H1 (cell line): ENCODE results near the gene BSG. TPM values are rescaled to one million over a fixed set of nuclear protein-coding genes. Genes with fewer than 3 reads are reported as not detected.

Experiments
- CTCF ChIA-PET: fragments of 300-600 bp; sonication (Branson Sonifier 250); formaldehyde crosslinking; loops from one replicate; lab custom pipeline; 2021; ENCODE audit not compliant: partially characterized antibody; lab: Charles Lee
- POLR2A ChIA-PET: fragments of 300-600 bp; sonication (Branson Sonifier 250); formaldehyde crosslinking; loops from one replicate; lab custom pipeline; 2021; ENCODE audit warnings: inconsistent platforms; ENCODE audit not compliant: partially characterized antibody; lab: Charles Lee
- DNase-seq, 2 experiments: peaks; one replicate each; pipeline versions ENCODE4 v3.0.0 to v3.0.0-alpha.2; 2010 to 2022; ENCODE audit warnings: low spot score in 2 of 2, low read depth in 1 of 2, mixed read lengths in 1 of 2
- FAIRE-seq: peaks from 2 replicates; lab custom pipeline; 2011; peaks lifted over from hg19 to GRCh38; lab: Jason Lieb, UNC
- H2AFZ ChIP-seq: 2 replicates; pipeline ENCODE4 v1.8.1; 2012; ENCODE audit warnings: low read length, inconsistent platforms
- H2AK5ac ChIP-seq: 2 replicates; pipeline ENCODE4 v1.6.1; 2013; ENCODE audit warnings: low read depth, low read length
- H2BK120ac ChIP-seq: replicated peaks from 2 replicates; pipeline ENCODE3; 2013; ENCODE audit warnings: low read depth, low read length, inconsistent platforms
- H2BK12ac ChIP-seq: 2 replicates; pipeline ENCODE4 v1.6.1; 2013; ENCODE audit warnings: low read depth, low read length
- H2BK15ac ChIP-seq: 2 replicates; pipeline ENCODE4 v1.6.1; 2013; ENCODE audit warnings: low read length
- H2BK20ac ChIP-seq: 2 replicates; pipeline ENCODE4 v1.6.1; 2013; ENCODE audit warnings: low read length
- H2BK5ac ChIP-seq: 2 replicates; pipeline ENCODE4 v1.6.1; 2013; ENCODE audit warnings: low read depth, low read length
- H3K14ac ChIP-seq: 2 replicates; pipeline ENCODE4 v1.6.1; 2013; ENCODE audit warnings: inconsistent platforms; ENCODE audit not compliant: insufficient read length
- H3K18ac ChIP-seq: 2 replicates; pipeline ENCODE4 v1.6.1; 2013; ENCODE audit warnings: low read length; ENCODE audit errors: extremely low read depth
- H3K23ac ChIP-seq: 2 replicates; pipeline ENCODE4 v1.6.1; 2013; ENCODE audit warnings: inconsistent platforms; ENCODE audit not compliant: insufficient read length
- H3K23me2 ChIP-seq: 2 replicates; pipeline ENCODE4 v1.6.1; 2013; ENCODE audit warnings: low read depth, low read length
- H3K27ac ChIP-seq: 2 replicates; pipeline ENCODE4 v1.6.1; 2011; ENCODE audit warnings: low read depth, low read length, inconsistent platforms
- H3K27me3 ChIP-seq, 4 experiments: replicated peaks in 1 of 4; 1 replicate in 1 of 4; 2 replicates in 3 of 4; pipeline versions ENCODE4 v1.6.1 to v1.8.1; 2011 to 2013; ENCODE audit warnings: low read length in 3 of 4, mild to moderate bottlenecking in 3 of 4, inconsistent platforms in 2 of 4, mixed read lengths in 2 of 4, moderate library complexity in 1 of 4; ENCODE audit not compliant: control insufficient read depth in 3 of 4, insufficient read depth in 3 of 4; ENCODE audit errors: extremely low read depth in 1 of 4
- H3K36me3 ChIP-seq, 4 experiments: 2 replicates each; pipeline versions ENCODE4 v1.6.1 to v1.8.1; 2011 to 2013; ENCODE audit warnings: mild to moderate bottlenecking in 4 of 4, low read length in 3 of 4, moderate library complexity in 2 of 4, control low read depth in 1 of 4, inconsistent platforms in 1 of 4; ENCODE audit not compliant: insufficient read depth in 4 of 4, control insufficient read depth in 2 of 4
- H3K4ac ChIP-seq: replicated peaks from 2 replicates; pipeline ENCODE3; 2013; ENCODE audit warnings: low read length, low read depth, mixed read lengths, inconsistent platforms; ENCODE audit not compliant: insufficient read length
- H3K4me1 ChIP-seq, 4 experiments: replicated peaks in 1 of 4; 1 replicate in 1 of 4; 2 replicates in 3 of 4; pipeline versions ENCODE4 v1.6.1 to v1.8.1; 2011 to 2013; ENCODE audit warnings: low read length in 3 of 4, inconsistent platforms in 2 of 4, mixed read lengths in 1 of 4; ENCODE audit not compliant: insufficient read depth in 4 of 4, control insufficient read depth in 3 of 4
- H3K4me2 ChIP-seq, 2 experiments: 2 replicates each; pipeline versions ENCODE4 v1.6.1 to v1.8.1; 2011 to 2013; ENCODE audit warnings: low read depth in 2 of 2, low read length in 2 of 2, control low read depth in 1 of 2, inconsistent platforms in 1 of 2, mild to moderate bottlenecking in 1 of 2; ENCODE audit not compliant: insufficient read depth in 1 of 2
- H3K4me3 ChIP-seq, 4 experiments: fragments of 200-600, 300-600 bp in 1 of 4; sonication (generic), shearing (Covaris generic), sonication (Bioruptor Twin) in 1 of 4; 2 replicates each; pipeline versions ENCODE4 v1.5.1 to v1.8.1; 2011 to 2016; ENCODE audit warnings: low read length in 4 of 4, low read depth in 3 of 4, control low read depth in 2 of 4, inconsistent platforms in 2 of 4, mild to moderate bottlenecking in 2 of 4, mixed read lengths in 1 of 4, moderate library complexity in 1 of 4; ENCODE audit not compliant: insufficient read depth in 2 of 4; ENCODE audit errors: extremely low read depth in 1 of 4
- H3K56ac ChIP-seq: replicated peaks from 2 replicates; pipeline ENCODE3; 2013; ENCODE audit warnings: low read depth, mild to moderate bottlenecking, mixed read lengths, low read length, inconsistent platforms; ENCODE audit not compliant: insufficient read length
- H3K79me1 ChIP-seq: 2 replicates; pipeline ENCODE4 v1.6.1; 2013; ENCODE audit warnings: low read depth, low read length, control low read depth
- H3K79me2 ChIP-seq, 2 experiments: 2 replicates each; pipeline versions ENCODE4 v1.6.1 to v1.8.1; 2012 to 2013; ENCODE audit warnings: low read length in 2 of 2, mild to moderate bottlenecking in 2 of 2, inconsistent platforms in 1 of 2; ENCODE audit not compliant: insufficient read depth in 2 of 2, control insufficient read depth in 1 of 2
- H3K9ac ChIP-seq, 4 experiments: replicated peaks in 1 of 4; 1 replicate in 1 of 4; 2 replicates in 3 of 4; pipeline versions ENCODE4 v1.6.1 to v1.8.1; 2011 to 2013; ENCODE audit warnings: low read depth in 3 of 4, low read length in 3 of 4, control low read depth in 2 of 4, mild to moderate bottlenecking in 2 of 4, moderate library complexity in 2 of 4, inconsistent platforms in 1 of 4; ENCODE audit errors: extremely low read depth in 1 of 4
- H3K9me3 ChIP-seq, 2 experiments: 2 replicates each; pipeline versions ENCODE4 v1.6.1 to v1.8.1; 2012 to 2013; ENCODE audit warnings: mild to moderate bottlenecking in 2 of 2, moderate library complexity in 2 of 2, control low read depth in 1 of 2, inconsistent platforms in 1 of 2, low read depth in 1 of 2, low read length in 1 of 2, mixed read lengths in 1 of 2; ENCODE audit not compliant: insufficient read depth in 2 of 2
- H4K20me1 ChIP-seq, 2 experiments: replicated peaks in 1 of 2; 2 replicates each; pipeline versions ENCODE3 to v1.8.1; 2011 to 2013; ENCODE audit warnings: inconsistent platforms in 2 of 2, low read length in 2 of 2, mild to moderate bottlenecking in 1 of 2; ENCODE audit not compliant: insufficient read depth in 2 of 2, control insufficient read depth in 1 of 2
- H4K5ac ChIP-seq: 2 replicates; pipeline ENCODE4 v1.6.1; 2013; ENCODE audit warnings: low read length, low read depth, mixed read lengths, inconsistent platforms; ENCODE audit not compliant: insufficient read length
- H4K8ac ChIP-seq: 2 replicates; pipeline ENCODE4 v1.8.0; 2013; ENCODE audit warnings: mild to moderate bottlenecking, moderate library complexity, low read length, inconsistent platforms; ENCODE audit not compliant: insufficient read depth; ENCODE audit errors: extremely low read depth
- H4K91ac ChIP-seq: replicated peaks from 2 replicates; pipeline ENCODE3; 2013; ENCODE audit warnings: low read length, mixed read lengths, inconsistent platforms; ENCODE audit not compliant: insufficient read length
- SIRT6 ChIP-seq: IDR thresholded peaks from one replicate; pipeline ENCODE4 v1.7.1; 2012; ENCODE audit warnings: low read length, inconsistent platforms
- WGBS, 2 experiments: shearing (Covaris generic) in 1 of 2; methylation state at CpG; one replicate each; pipeline versions ENCODE4 v1.1.6 to v1.1.7; 2013 to 2015; ENCODE audit warnings: low lambda C conversion rate in 2 of 2, mixed read lengths in 2 of 2, inconsistent platforms in 1 of 2, low coverage in 1 of 2, missing lambda C conversion rate in 1 of 2; ENCODE audit not compliant: insufficient replicate concordance in 2 of 2, insufficient coverage in 1 of 2, insufficient read length in 1 of 2; ENCODE audit errors: extremely low coverage in 1 of 2, missing lambda C conversion rate in 1 of 2; 5-methylcytosine and 5-hydroxymethylcytosine counted together
- polyA plus RNA-seq, 7 experiments: library from polyadenylated mRNA; depleted of rRNA in 3 of 7; stranded (reverse) in 5 of 7; unstranded in 2 of 7; fragments of >200 nt in 5 of 7; fragments of 200-250 nt in 2 of 7; gene quantifications; 1 replicate in 5 of 7; 2 replicates in 1 of 7; 4 replicates in 1 of 7; pipeline versions ENCODE4 v1.2.1 to v1.2.3, GENCODE V29; 2011 to 2013; ENCODE audit warnings: missing spikeins in 2 of 7, mixed read lengths in 2 of 7
- total RNA-seq: library from RNA; stranded (reverse); fragmentation: NEBNext Ultra II Directional; extraction: Animal tissue kit (Norgen Biotek cat#: 25700); gene quantifications from 2 replicates; pipeline ENCODE4 v1.2.1, GENCODE V29; 2021

The BSG gene
- total and polyA plus RNA-seq, 2 of the 8 experiments (the other 6 are each of a cell fraction or from before 2014, with no cell fraction given): 726 to 1,055 TPM

DNA sequence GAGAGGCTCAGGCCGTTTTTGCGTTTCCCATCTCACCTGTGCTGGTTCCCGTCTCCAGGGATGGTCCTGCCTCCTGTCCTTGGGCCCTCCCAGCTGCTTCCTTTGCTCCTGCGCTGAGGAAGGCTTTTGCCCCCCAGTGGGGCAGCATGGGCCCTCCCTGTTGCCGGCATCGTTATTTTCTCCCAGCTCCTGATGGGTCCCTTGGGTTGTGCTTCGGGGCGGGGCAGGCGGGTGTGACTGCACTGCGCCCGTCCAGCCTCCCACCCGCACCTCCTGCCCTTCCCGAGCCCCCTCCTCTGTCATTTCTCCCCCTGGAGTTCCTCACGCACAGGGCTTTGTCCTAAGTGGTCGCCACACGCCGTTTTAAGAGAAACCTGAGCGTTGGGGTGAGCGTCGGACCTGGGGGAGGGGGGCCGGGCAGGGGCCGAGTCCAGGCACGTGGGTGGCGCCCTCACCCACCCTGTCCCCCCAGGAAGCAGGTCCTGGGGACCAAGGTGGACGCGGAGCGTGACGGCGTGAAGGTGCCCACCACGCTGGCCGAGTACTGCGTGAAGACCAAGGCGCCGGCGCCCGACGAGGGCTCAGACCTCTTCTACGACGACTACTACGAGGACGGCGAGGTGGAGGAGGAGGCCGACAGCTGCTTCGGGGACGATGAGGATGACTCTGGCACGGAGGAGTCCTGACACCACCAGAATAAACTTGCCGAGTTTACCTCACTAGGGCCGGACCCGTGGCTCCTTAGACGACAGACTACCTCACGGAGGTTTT is 31.3 kb upstream of the BSG start:
- no peak overlapping the region for H2BK5ac ChIP-seq
- no peak for DNase-seq
- no peak for FAIRE-seq

More for the DNA sequence above, 31.3 kb upstream of the BSG start:
- Histone ChIP-seq H3K4me2 (no peak overlapping the region), H3K79me2 (no peaks in the 10 kb centered on the region), H3K27ac (no peak overlapping the region), H3K9ac (no peak overlapping the region), H4K91ac (no peak overlapping the region), H3K36me3 (peaks cover 6 to 44% (median 21%) of the 10 kb centered on the region in 4 experiments; a peak in 6 of 8 replicates)
- CTCF ChIA-PET: interaction anchor here (1.0 to 2.0 kb wide), 3 partner anchors 8 to 30 kb away, joined by 3 to 7 read pairs (median 4); no protein-coding TSS in a partner anchor
- no peak for TF ChIP-seq SIRT6
- TF ChIP-seq, all 59 proteins: peak for 0
- no peak overlapping the region for H3K23ac ChIP-seq
- H3K23me2 ChIP-seq: peaks cover 3% of the 10 kb centered on the region; the same call in 1 of the 2 replicates
- no peak overlapping the region for H2AK5ac ChIP-seq
- no peaks in the 10 kb centered on the region for H3K27me3 ChIP-seq
- H3K4me1 ChIP-seq: no peaks in the 10 kb centered on the region; a peak in 1 of 7 replicates
- H2BK12ac ChIP-seq: no peak overlapping the region
- no peak overlapping the region for H3K18ac ChIP-seq
- no peak overlapping the region for H4K8ac ChIP-seq
- no peak overlapping the region for H2BK120ac ChIP-seq
- peaks cover 2 to 24% of the 10 kb centered on the region in 2 experiments for H4K20me1 ChIP-seq
- no peak overlapping the region for H2BK20ac ChIP-seq
- H4K5ac ChIP-seq: no peak overlapping the region
- peaks cover 12% of the 10 kb centered on the region; the same call in 1 of the 2 replicates for H3K79me1 ChIP-seq
- no peaks in the 10 kb centered on the region for H3K9me3 ChIP-seq
- no peak overlapping the region for H2BK15ac ChIP-seq
- POLR2A ChIA-PET: interaction anchor here (0.7 to 4.2 kb wide), 4 partner anchors 9 to 53 kb away, joined by 3 to 43 read pairs (median 12); partner anchors contain the start of gene CDC34
- no peak overlapping the region for H3K4ac ChIP-seq
- H3K14ac ChIP-seq: no peak overlapping the region
- H3K56ac ChIP-seq: no peak overlapping the region
- WGBS, 2 experiments: 94% methylated on average over 42 of the region's 51 CpGs; no CpG with 5 or more reads in 1 of the 2 experiments
- no peak overlapping the region for H3K4me3 ChIP-seq
- H2AFZ ChIP-seq: no peak overlapping the region
